WTC11 (cell line): Measurements from ENCODE around the gene CCDC92. TPM values are rescaled to one million over a fixed set of nuclear protein-coding genes. Genes with fewer than 3 reads are reported as not detected.

Experiments
- ATAC-seq: fragments of 200-7000 bp; cut with Tn5 transposase; 2 replicates; pipeline ENCODE4 v1.10.0; 2021; ENCODE audit warnings: mild to moderate bottlenecking, moderate library complexity
- CTCF ChIA-PET: fragments of 300-600 bp; sonication (Branson Sonifier 250); formaldehyde crosslinking; loops from one replicate; lab custom pipeline; 2021; ENCODE audit warnings: antibody characterized with exemption; lab: Charles Lee
- POLR2A ChIA-PET: fragments of 350-600 bp; sonication (Branson Sonifier 250); formaldehyde crosslinking; loops from one replicate; lab custom pipeline; 2021; ENCODE audit warnings: antibody characterized with exemption; lab: Charles Lee
- DNase-seq: peaks from one replicate; pipeline ENCODE4 v3.0.0; 2021; ENCODE audit warnings: low spot score
- H3K27ac Mint-ChIP-seq: 2 replicates; pipeline ENCODE4 v1.8.0; 2021; ENCODE audit warnings: mixed read lengths
- H3K27me3 Mint-ChIP-seq: 2 replicates; pipeline ENCODE4 v1.8.0; 2021; ENCODE audit warnings: low read depth, mild to moderate bottlenecking, moderate library complexity, mixed read lengths
- H3K36me3 Mint-ChIP-seq: 2 replicates; pipeline ENCODE4 v1.8.0; 2021; ENCODE audit warnings: mixed read lengths
- H3K4me1 Mint-ChIP-seq: 2 replicates; pipeline ENCODE4 v1.8.0; 2022; ENCODE audit warnings: mixed read lengths
- H3K4me3 Mint-ChIP-seq: 2 replicates; pipeline ENCODE4 v1.8.0; 2021; ENCODE audit warnings: mild to moderate bottlenecking, moderate library complexity, mixed read lengths
- H3K9me3 Mint-ChIP-seq: 2 replicates; pipeline ENCODE4 v1.8.0; 2021; ENCODE audit warnings: mixed read lengths
- FOXK1 ChIP-seq: sonication (generic); formaldehyde crosslinking; IDR thresholded peaks from 2 replicates; pipeline ENCODE4 v1.8.0; 2022; ENCODE audit warnings: mild to moderate bottlenecking, moderate library complexity, missing genetic modification reagents
- GRHL2 ChIP-seq: fragments of 250-450 bp; sonication (Bioruptor Pico); IDR thresholded peaks from 2 replicates; pipeline ENCODE4 v1.8.0; 2022; ENCODE audit warnings: mild to moderate bottlenecking, moderate library complexity; ENCODE audit not compliant: insufficient replicate concordance, severe bottlenecking
- GTF2I ChIP-seq: fragments of 250-450 bp; sonication (Bioruptor Pico); conservative IDR thresholded peaks from 2 replicates; pipeline ENCODE4 v1.4.0; 2021; ENCODE audit warnings: mild to moderate bottlenecking
- JUN ChIP-seq: sonication (generic); formaldehyde crosslinking; IDR thresholded peaks from 2 replicates; pipeline ENCODE4 v1.8.0; 2023; ENCODE audit warnings: mild to moderate bottlenecking, missing genetic modification reagents
- PREB ChIP-seq: sonication (generic); formaldehyde crosslinking; IDR thresholded peaks from 2 replicates; pipeline ENCODE4 v1.8.1; 2022; ENCODE audit warnings: mild to moderate bottlenecking, missing genetic modification reagents, moderate library complexity, borderline replicate concordance
- RELA ChIP-seq: sonication (generic); formaldehyde crosslinking; IDR thresholded peaks from 2 replicates; pipeline ENCODE4 v1.8.1; 2022; ENCODE audit warnings: missing genetic modification reagents, mild to moderate bottlenecking, borderline replicate concordance
- SMAD3 ChIP-seq: sonication (generic); formaldehyde crosslinking; IDR thresholded peaks from 2 replicates; pipeline ENCODE4 v1.8.0; 2022; ENCODE audit warnings: missing genetic modification reagents, mild to moderate bottlenecking, borderline replicate concordance
- ZNF138 ChIP-seq: sonication (generic); formaldehyde crosslinking; conservative IDR thresholded peaks from 2 replicates; pipeline ENCODE4 v1.8.1; 2022; ENCODE audit warnings: mild to moderate bottlenecking, moderate library complexity, missing genetic modification reagents
- ZNF232 ChIP-seq: sonication (generic); formaldehyde crosslinking; IDR thresholded peaks from 2 replicates; pipeline ENCODE4 v1.8.0; 2022; ENCODE audit warnings: mild to moderate bottlenecking, missing genetic modification reagents
- ZNF532 ChIP-seq: fragments of 250-450 bp; sonication (Bioruptor Pico); IDR thresholded peaks from 2 replicates; pipeline ENCODE4 v1.9.0; 2021; ENCODE audit warnings: mild to moderate bottlenecking, borderline replicate concordance
- total RNA-seq: library from RNA; stranded (reverse); gene quantifications from 3 replicates; pipeline ENCODE4 v1.2.3, GENCODE V29; 2021
- TF ChIP-seq, protein P1 (sequence below): sonication (generic); formaldehyde crosslinking; IDR thresholded peaks from 2 replicates; pipeline ENCODE4 v1.8.1; 2023; ENCODE audit warnings: mild to moderate bottlenecking, moderate library complexity, missing genetic modification reagents
- TF ChIP-seq, protein P2 (sequence below): sonication (generic); formaldehyde crosslinking; IDR thresholded peaks from 2 replicates; pipeline ENCODE4 v1.8.1; 2023; ENCODE audit warnings: mild to moderate bottlenecking, missing genetic modification reagents, borderline replicate concordance
- TF ChIP-seq, protein P3 (sequence below): sonication (generic); formaldehyde crosslinking; IDR thresholded peaks from 2 replicates; pipeline ENCODE4 v1.8.0; 2023; ENCODE audit warnings: missing genetic modification reagents, mild to moderate bottlenecking, borderline replicate concordance
- TF ChIP-seq, protein P4 (sequence below): sonication (generic); formaldehyde crosslinking; IDR thresholded peaks from 2 replicates; pipeline ENCODE4 v1.8.0; 2022; ENCODE audit warnings: mild to moderate bottlenecking, missing genetic modification reagents

CCDC92 gene
- total RNA-seq, 1 experiment from 2014 or later: 2.7 TPM

DNA sequence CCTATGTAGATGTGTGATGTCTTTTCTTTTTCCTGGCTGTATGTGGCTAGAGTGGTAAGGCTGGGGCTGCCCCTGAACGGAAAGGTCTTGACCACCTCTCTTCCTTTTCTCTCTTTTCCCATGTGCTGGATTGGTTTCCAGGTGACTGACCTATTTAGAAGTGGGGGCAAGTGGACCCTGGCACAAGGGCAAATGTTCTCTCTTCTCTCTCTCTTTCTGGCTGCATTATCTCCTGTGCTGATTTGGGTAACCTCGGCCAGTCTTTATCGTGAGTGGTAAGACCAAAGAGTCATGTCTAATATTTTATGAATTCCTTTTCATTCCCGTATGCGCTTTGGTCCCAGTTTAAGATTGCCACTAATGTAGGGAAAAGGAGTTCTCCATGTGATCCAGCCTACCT, 16.5 kb upstream of the CCDC92 start (continued):
- TF ChIP-seq GTF2I (CRISPR knock-in tag) (no peak), ZNF232 (CRISPR knock-in tag) (no peak)
- TF ChIP-seq, protein P1, sequence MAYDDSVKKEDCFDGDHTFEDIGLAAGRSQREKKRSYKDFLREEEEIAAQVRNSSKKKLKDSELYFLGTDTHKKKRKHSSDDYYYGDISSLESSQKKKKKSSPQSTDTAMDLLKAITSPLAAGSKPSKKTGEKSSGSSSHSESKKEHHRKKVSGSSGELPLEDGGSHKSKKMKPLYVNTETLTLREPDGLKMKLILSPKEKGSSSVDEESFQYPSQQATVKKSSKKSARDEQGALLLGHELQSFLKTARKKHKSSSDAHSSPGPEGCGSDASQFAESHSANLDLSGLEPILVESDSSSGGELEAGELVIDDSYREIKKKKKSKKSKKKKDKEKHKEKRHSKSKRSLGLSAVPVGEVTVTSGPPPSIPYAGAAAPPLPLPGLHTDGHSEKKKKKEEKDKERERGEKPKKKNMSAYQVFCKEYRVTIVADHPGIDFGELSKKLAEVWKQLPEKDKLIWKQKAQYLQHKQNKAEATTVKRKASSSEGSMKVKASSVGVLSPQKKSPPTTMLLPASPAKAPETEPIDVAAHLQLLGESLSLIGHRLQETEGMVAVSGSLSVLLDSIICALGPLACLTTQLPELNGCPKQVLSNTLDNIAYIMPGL (CRISPR knock-in tag): no peak
- TF ChIP-seq, all 79 proteins: peak for 0

DNA sequence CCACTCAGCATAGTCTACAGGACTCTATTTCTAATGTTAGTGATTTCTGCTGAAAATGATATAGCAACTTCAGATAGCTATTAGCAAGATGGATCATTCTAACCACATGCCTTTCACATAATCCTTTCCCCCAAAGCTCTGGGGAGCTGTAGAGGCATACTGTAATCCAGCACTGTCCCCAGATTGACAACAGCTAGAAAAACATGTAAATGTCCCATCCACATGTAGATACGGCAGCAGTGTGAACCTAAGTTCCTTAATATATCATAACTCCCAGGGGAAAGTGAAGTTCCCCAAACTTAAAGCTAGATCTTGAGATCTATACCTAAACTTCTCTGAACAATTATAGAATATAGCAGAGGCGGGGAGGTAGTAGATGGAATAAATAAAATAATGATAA, 14.4 kb upstream of the CCDC92 start:
- CTCF ChIA-PET: interaction anchor here (1.0 to 1.7 kb wide), 3 partner anchors 45 to 145 kb away, joined by 3 to 10 read pairs (median 4); no protein-coding TSS in a partner anchor
- TF ChIP-seq, protein P2, sequence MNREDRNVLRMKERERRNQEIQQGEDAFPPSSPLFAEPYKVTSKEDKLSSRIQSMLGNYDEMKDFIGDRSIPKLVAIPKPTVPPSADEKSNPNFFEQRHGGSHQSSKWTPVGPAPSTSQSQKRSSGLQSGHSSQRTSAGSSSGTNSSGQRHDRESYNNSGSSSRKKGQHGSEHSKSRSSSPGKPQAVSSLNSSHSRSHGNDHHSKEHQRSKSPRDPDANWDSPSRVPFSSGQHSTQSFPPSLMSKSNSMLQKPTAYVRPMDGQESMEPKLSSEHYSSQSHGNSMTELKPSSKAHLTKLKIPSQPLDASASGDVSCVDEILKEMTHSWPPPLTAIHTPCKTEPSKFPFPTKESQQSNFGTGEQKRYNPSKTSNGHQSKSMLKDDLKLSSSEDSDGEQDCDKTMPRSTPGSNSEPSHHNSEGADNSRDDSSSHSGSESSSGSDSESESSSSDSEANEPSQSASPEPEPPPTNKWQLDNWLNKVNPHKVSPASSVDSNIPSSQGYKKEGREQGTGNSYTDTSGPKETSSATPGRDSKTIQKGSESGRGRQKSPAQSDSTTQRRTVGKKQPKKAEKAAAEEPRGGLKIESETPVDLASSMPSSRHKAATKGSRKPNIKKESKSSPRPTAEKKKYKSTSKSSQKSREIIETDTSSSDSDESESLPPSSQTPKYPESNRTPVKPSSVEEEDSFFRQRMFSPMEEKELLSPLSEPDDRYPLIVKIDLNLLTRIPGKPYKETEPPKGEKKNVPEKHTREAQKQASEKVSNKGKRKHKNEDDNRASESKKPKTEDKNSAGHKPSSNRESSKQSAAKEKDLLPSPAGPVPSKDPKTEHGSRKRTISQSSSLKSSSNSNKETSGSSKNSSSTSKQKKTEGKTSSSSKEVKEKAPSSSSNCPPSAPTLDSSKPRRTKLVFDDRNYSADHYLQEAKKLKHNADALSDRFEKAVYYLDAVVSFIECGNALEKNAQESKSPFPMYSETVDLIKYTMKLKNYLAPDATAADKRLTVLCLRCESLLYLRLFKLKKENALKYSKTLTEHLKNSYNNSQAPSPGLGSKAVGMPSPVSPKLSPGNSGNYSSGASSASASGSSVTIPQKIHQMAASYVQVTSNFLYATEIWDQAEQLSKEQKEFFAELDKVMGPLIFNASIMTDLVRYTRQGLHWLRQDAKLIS (CRISPR knock-in tag): no peak
- TF ChIP-seq, protein P1 (CRISPR knock-in tag): no peak
- TF ChIP-seq, protein P3, sequence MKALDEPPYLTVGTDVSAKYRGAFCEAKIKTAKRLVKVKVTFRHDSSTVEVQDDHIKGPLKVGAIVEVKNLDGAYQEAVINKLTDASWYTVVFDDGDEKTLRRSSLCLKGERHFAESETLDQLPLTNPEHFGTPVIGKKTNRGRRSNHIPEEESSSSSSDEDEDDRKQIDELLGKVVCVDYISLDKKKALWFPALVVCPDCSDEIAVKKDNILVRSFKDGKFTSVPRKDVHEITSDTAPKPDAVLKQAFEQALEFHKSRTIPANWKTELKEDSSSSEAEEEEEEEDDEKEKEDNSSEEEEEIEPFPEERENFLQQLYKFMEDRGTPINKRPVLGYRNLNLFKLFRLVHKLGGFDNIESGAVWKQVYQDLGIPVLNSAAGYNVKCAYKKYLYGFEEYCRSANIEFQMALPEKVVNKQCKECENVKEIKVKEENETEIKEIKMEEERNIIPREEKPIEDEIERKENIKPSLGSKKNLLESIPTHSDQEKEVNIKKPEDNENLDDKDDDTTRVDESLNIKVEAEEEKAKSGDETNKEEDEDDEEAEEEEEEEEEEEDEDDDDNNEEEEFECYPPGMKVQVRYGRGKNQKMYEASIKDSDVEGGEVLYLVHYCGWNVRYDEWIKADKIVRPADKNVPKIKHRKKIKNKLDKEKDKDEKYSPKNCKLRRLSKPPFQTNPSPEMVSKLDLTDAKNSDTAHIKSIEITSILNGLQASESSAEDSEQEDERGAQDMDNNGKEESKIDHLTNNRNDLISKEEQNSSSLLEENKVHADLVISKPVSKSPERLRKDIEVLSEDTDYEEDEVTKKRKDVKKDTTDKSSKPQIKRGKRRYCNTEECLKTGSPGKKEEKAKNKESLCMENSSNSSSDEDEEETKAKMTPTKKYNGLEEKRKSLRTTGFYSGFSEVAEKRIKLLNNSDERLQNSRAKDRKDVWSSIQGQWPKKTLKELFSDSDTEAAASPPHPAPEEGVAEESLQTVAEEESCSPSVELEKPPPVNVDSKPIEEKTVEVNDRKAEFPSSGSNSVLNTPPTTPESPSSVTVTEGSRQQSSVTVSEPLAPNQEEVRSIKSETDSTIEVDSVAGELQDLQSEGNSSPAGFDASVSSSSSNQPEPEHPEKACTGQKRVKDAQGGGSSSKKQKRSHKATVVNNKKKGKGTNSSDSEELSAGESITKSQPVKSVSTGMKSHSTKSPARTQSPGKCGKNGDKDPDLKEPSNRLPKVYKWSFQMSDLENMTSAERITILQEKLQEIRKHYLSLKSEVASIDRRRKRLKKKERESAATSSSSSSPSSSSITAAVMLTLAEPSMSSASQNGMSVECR (CRISPR knock-in tag): no peak
- TF ChIP-seq ZNF532 (CRISPR knock-in tag) (no peak), ZNF138 (CRISPR knock-in tag) (no peak), JUN (CRISPR knock-in tag) (no peak), SMAD3 (CRISPR knock-in tag) (no peak), FOXK1 (CRISPR knock-in tag) (no peak), RELA (CRISPR knock-in tag) (no peak), GRHL2 (CRISPR knock-in tag) (no peak), PREB (CRISPR knock-in tag) (no peak)
- TF ChIP-seq, protein P4, sequence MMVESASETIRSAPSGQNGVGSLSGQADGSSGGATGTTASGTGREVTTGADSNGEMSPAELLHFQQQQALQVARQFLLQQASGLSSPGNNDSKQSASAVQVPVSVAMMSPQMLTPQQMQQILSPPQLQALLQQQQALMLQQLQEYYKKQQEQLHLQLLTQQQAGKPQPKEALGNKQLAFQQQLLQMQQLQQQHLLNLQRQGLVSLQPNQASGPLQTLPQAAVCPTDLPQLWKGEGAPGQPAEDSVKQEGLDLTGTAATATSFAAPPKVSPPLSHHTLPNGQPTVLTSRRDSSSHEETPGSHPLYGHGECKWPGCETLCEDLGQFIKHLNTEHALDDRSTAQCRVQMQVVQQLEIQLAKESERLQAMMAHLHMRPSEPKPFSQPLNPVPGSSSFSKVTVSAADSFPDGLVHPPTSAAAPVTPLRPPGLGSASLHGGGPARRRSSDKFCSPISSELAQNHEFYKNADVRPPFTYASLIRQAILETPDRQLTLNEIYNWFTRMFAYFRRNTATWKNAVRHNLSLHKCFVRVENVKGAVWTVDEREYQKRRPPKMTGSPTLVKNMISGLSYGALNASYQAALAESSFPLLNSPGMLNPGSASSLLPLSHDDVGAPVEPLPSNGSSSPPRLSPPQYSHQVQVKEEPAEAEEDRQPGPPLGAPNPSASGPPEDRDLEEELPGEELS (CRISPR knock-in tag): no peak

More for the DNA sequence above, 14.4 kb upstream of the CCDC92 start:
- no peak for DNase-seq
- Mint-ChIP-seq H3K9me3 (no peaks in the 10 kb centered on the region), H3K36me3 (peaks cover 16% of the 10 kb centered on the region; the same call in 1 of the 2 replicates), H3K4me1 (0 out of 2 replicates have a peak, but pooled peaks cover 3% of the 10 kb centered on the region), H3K27me3 (no peaks in the 10 kb centered on the region), H3K27ac (no peak overlapping the region), H3K4me3 (no peak overlapping the region)
- POLR2A ChIA-PET: no interaction called here
- ATAC-seq: no peak
